Kidney glomerular epithelial cell (primary cell): ENCODE measurements around the gene RAD1.

Experiments
- DNase-seq: peaks from one replicate; lab custom pipeline; 2025; lab: John Stamatoyannopoulos, UW

RAD1 gene

GRCh38 chr5:34865091-34865490, 50.2 kb downstream of the RAD1 start:
- DNase-seq, result no peak

GRCh38 chr5:34863946-34864345, 51.4 kb downstream of the RAD1 start:
- DNase-seq, result no peak

- DNase-seq, result no peak
Observed at GRCh38 chr5:34859253-34859652, 56.1 kb downstream of the RAD1 start.

- no peak for DNase-seq
Observed at GRCh38 chr5:34858790-34859189, 56.5 kb downstream of the RAD1 start.

GRCh38 chr5:34857894-34858293, 57.4 kb downstream of the RAD1 start:
- no peak for DNase-seq

GRCh38 chr5:34857161-34857560, 58.1 kb downstream of the RAD1 start:
- DNase-seq, result no peak
